ENCODE data around the gene HOXA11.

Gene HOXA11

DNA sequence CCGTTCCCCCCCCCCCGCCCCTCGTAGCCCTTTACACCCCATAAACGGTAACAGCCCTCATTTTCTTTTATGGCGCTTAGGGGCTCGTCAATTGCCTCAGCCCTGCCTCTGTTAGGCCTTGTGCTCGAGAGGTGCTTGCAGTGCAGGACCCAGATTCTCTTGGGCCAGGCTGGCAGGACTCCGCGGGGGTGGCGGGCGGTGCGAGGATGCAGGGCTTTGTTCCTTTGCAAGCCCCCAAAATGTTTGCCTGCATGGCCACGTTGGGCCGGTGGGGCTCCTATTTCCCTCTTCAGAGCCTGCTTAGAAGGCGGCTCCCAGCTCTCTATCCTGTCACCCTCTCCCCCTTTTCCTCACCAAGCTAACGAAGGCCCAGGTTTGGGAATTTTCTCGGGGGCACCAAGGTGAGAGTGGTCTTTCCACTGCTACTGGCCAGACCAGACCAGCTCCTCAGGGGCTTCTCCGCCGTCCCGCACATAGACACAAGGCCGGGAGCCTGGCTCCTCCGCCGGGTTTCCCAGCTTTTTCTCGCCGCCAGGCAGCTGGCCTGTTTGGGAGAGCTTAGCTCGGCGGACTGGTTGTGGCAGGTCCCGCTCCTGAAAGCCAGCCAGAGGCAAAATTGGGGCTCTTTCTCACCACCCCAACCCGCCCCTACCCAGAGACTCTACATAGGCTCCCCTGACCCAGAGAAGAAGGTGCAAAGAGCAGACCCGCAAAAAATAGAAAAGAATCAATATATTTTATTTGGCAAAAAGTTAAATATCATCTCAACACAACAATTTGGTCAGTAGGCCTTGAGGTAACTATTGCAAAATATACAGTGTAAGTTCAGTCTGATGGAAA is 23.1 kb downstream of the HOXA11 start:
- Histone ChIP-seq H3K18ac (ENCODE audit: low read length) (no peak overlapping the region), H2AK5ac (ENCODE audit: low read length) (no peak overlapping the region), H2BK120ac (ENCODE audit: insufficient read depth, low read length, poor library complexity) (no peak overlapping the region), H3K79me2 (ENCODE audit: control insufficient read depth, insufficient read depth, low read length, poor library complexity) (peaks cover 1% of the 10 kb centered on the region), H4K8ac (ENCODE audit: low read depth, low read length) (no peak overlapping the region), H4K91ac (ENCODE audit: low read depth, low read length) (no peak overlapping the region), H4K12ac (ENCODE audit: low read depth, low read length) (no peak overlapping the region), H3K9ac (ENCODE audit: low read length) (no peak overlapping the region), H3K4me3 (ENCODE audit: low read depth, low read length) (no peak overlapping the region), H3K23ac (ENCODE audit: low read length) (no peak overlapping the region), H2BK12ac (ENCODE audit: low read length) (no peak overlapping the region), H3K4ac (ENCODE audit: low read depth, low read length) (no peak overlapping the region), H3K36me3 (ENCODE audit: control insufficient read depth in 1 of 2, insufficient read depth in 2 of 2, low read length in 2 of 2) (no peaks in the 10 kb centered on the region), H2BK5ac (ENCODE audit: low read depth, low read length, poor library complexity) (no peak overlapping the region), H3K79me1 (ENCODE audit: low read length) (no peaks in the 10 kb centered on the region), H3K14ac (ENCODE audit: low read length) (no peak overlapping the region), H3K9me3 (ENCODE audit: insufficient read depth, low read depth, low read length) (peaks cover 49% of the 10 kb centered on the region), H3K4me2 (ENCODE audit: low read length) (no peak overlapping the region), H2AFZ (ENCODE audit: insufficient read depth, low read length, poor library complexity) (no peak overlapping the region), H3K27ac (ENCODE audit: low read depth, low read length) (no peak overlapping the region), H3K27me3 (ENCODE audit: insufficient read depth, low read length) (peaks cover 86% of the 10 kb centered on the region), H3K4me1 (ENCODE audit: control insufficient read depth in 1 of 2, insufficient read depth in 2 of 2, low read length in 2 of 2) (peaks cover 4 to 10% of the 10 kb centered on the region in 2 experiments)
- WGBS (ENCODE audit: extremely low coverage, insufficient coverage, insufficient read length): no CpG with 5 or more reads among the region's 30 CpGs
- DNase-seq: no peak

DNA sequence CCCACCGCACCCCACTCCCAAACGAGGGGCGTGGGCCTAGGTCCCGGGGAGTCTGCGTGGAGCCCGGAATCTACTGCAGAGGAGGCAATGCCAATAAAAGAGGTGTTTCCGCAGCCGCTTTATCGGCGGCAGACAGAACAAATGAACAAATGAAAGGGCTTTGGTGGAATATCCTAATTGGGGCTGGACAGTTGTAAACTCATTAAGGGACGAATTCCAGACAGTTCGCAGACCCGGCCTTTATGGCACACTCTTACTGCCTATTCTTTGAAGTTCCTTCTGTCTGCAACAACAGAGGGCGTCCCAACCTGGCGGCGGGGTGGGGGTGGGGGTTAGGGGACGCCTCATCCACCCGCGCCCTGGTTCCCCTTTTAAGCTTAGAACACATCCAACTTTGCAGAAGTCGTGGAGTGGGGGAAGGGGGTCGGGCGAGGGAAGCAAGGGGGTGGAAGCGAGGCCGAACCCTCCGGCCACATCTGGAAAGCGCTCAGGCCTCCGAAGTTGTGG is 23.8 kb downstream of the HOXA11 start:
- H4K8ac ChIP-seq (ENCODE audit: low read depth, low read length): no peak overlapping the region
- no peaks in the 10 kb centered on the region for H3K36me3 ChIP-seq (ENCODE audit: control insufficient read depth in 1 of 2, insufficient read depth in 2 of 2, low read length in 2 of 2)
- no peak for DNase-seq
- H3K4me3 ChIP-seq (ENCODE audit: low read depth, low read length): no peak overlapping the region
- no peak overlapping the region for H2AFZ ChIP-seq (ENCODE audit: insufficient read depth, low read length, poor library complexity)
- no peak overlapping the region for H3K18ac ChIP-seq (ENCODE audit: low read length)
- H4K91ac ChIP-seq (ENCODE audit: low read depth, low read length): no peak overlapping the region
- no peak overlapping the region for H2BK120ac ChIP-seq (ENCODE audit: insufficient read depth, low read length, poor library complexity)
- no peak overlapping the region for H3K23ac ChIP-seq (ENCODE audit: low read length)
- peak overlapping the region; percentile 87 for H3K4me2 ChIP-seq (ENCODE audit: low read length)
- no peak overlapping the region for H2BK12ac ChIP-seq (ENCODE audit: low read length)
- H4K12ac ChIP-seq (ENCODE audit: low read depth, low read length): no peak overlapping the region
- H3K27me3 ChIP-seq (ENCODE audit: insufficient read depth, low read length): peaks cover 86% of the 10 kb centered on the region
- H3K9ac ChIP-seq (ENCODE audit: low read length): no peak overlapping the region
- H2BK5ac ChIP-seq (ENCODE audit: low read depth, low read length, poor library complexity): no peak overlapping the region
- no peak overlapping the region for H3K14ac ChIP-seq (ENCODE audit: low read length)
- peaks cover 50% of the 10 kb centered on the region for H3K9me3 ChIP-seq (ENCODE audit: insufficient read depth, low read depth, low read length)
- peaks cover 4 to 10% of the 10 kb centered on the region in 2 experiments for H3K4me1 ChIP-seq (ENCODE audit: control insufficient read depth in 1 of 2, insufficient read depth in 2 of 2, low read length in 2 of 2)
- H3K27ac ChIP-seq (ENCODE audit: low read depth, low read length): no peak overlapping the region
- H2AK5ac ChIP-seq (ENCODE audit: low read length): no peak overlapping the region
- H3K4ac ChIP-seq (ENCODE audit: low read depth, low read length): no peak overlapping the region
- H3K79me1 ChIP-seq (ENCODE audit: low read length): no peaks in the 10 kb centered on the region
- peaks cover 1% of the 10 kb centered on the region for H3K79me2 ChIP-seq (ENCODE audit: control insufficient read depth, insufficient read depth, low read length, poor library complexity)
- WGBS (ENCODE audit: extremely low coverage, insufficient coverage, insufficient read length): no CpG with 5 or more reads among the region's 27 CpGs

DNA sequence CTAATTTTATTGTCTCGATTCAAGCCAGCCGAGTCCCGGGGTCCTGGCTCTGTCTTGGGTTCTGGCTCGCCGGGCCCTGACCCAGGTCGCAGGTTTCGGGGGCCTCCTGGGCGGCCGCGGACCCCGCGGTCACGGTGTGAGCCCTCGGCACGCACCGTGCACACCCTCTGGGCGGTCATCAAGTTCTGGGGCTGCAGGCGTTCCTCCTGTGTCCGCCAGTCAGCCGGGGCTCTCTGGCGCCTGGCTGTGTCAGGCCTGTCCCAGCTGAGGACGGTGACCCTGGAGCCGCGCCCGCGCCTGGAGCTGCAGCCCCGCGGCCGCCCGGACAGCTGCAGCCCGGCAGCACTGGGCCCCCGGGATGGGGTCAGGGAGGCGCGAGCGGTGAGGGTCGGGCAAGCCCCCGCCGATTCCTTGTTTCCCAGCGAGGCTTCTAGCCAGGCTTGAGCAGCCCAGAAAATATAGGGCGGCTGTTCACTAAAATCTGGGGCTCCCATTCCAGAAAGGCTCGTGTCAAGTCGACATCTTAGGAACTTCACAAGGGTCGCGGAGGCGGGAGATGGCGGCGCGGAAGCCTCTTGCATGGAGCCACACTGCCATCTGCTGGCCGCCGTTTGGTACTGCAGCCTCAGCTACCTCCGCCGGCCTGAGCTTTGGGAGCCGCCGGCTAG is 24.4 kb downstream of the HOXA11 start:
- peaks cover 48% of the 10 kb centered on the region for H3K9me3 ChIP-seq (ENCODE audit: insufficient read depth, low read depth, low read length)
- H3K36me3 ChIP-seq (ENCODE audit: control insufficient read depth in 1 of 2, insufficient read depth in 2 of 2, low read length in 2 of 2): no peaks in the 10 kb centered on the region
- peak overlapping the region; percentile 93 for H2AFZ ChIP-seq (ENCODE audit: insufficient read depth, low read length, poor library complexity)
- H4K91ac ChIP-seq (ENCODE audit: low read depth, low read length): no peak overlapping the region
- H3K27ac ChIP-seq (ENCODE audit: low read depth, low read length): no peak overlapping the region
- no peak overlapping the region for H3K23ac ChIP-seq (ENCODE audit: low read length)
- H3K4ac ChIP-seq (ENCODE audit: low read depth, low read length): no peak overlapping the region
- H3K4me3 ChIP-seq (ENCODE audit: low read depth, low read length): peak overlapping the region; percentile 21
- H3K18ac ChIP-seq (ENCODE audit: low read length): no peak overlapping the region
- no peak overlapping the region for H3K9ac ChIP-seq (ENCODE audit: low read length)
- peak overlapping the region; percentile 47 for H4K8ac ChIP-seq (ENCODE audit: low read depth, low read length)
- H3K14ac ChIP-seq (ENCODE audit: low read length): no peak overlapping the region
- peaks cover 4 to 12% of the 10 kb centered on the region in 2 experiments for H3K4me1 ChIP-seq (ENCODE audit: control insufficient read depth in 1 of 2, insufficient read depth in 2 of 2, low read length in 2 of 2)
- no CpG with 5 or more reads among the region's 54 CpGs for WGBS (ENCODE audit: extremely low coverage, insufficient coverage, insufficient read length)
- H3K79me2 ChIP-seq (ENCODE audit: control insufficient read depth, insufficient read depth, low read length, poor library complexity): peaks cover 1% of the 10 kb centered on the region
- H2AK5ac ChIP-seq (ENCODE audit: low read length): no peak overlapping the region
- peak overlapping the region; percentile 16 for H2BK5ac ChIP-seq (ENCODE audit: low read depth, low read length, poor library complexity)
- H2BK120ac ChIP-seq (ENCODE audit: insufficient read depth, low read length, poor library complexity): no peak overlapping the region
- no peak overlapping the region for H2BK12ac ChIP-seq (ENCODE audit: low read length)
- H3K79me1 ChIP-seq (ENCODE audit: low read length): no peaks in the 10 kb centered on the region
- peak overlapping the region; percentile 7 for H4K12ac ChIP-seq (ENCODE audit: low read depth, low read length)
- DNase-seq: peak; percentile 67 to 87
- peaks cover 86% of the 10 kb centered on the region for H3K27me3 ChIP-seq (ENCODE audit: insufficient read depth, low read length)
- H3K4me2 ChIP-seq (ENCODE audit: low read length): peak overlapping the region; percentile 87

DNA sequence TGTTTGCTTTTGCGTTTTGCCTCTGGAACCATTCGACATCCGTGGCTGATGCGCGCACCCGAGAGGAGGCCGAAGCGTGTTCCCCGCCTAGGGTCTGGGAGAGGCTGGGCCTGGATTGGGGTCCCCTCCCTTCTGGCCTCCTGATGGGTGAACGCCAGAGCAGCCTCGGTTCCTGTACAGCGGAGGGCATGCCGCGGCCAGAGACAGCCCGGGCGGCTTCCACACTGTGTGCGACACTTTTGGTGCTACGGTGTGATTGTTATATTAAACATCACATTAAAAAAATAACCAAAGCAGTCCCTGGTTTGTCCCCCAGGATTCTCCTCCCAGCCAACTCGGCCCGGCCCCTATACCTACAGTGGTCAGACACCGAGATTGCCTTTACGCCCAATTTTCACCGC is 24.9 kb downstream of the HOXA11 start:
- H2BK5ac ChIP-seq (ENCODE audit: low read depth, low read length, poor library complexity): no peak overlapping the region
- WGBS (ENCODE audit: extremely low coverage, insufficient coverage, insufficient read length): no CpG with 5 or more reads among the region's 23 CpGs

More for the DNA sequence above, 24.9 kb downstream of the HOXA11 start:
- H3K18ac ChIP-seq (ENCODE audit: low read length): no peak overlapping the region
- no peak overlapping the region for H2BK120ac ChIP-seq (ENCODE audit: insufficient read depth, low read length, poor library complexity)
- H2AK5ac ChIP-seq (ENCODE audit: low read length): no peak overlapping the region
- peaks cover 49% of the 10 kb centered on the region for H3K9me3 ChIP-seq (ENCODE audit: insufficient read depth, low read depth, low read length)
- H3K4me2 ChIP-seq (ENCODE audit: low read length): peak overlapping the region; percentile 87
- no peak overlapping the region for H4K12ac ChIP-seq (ENCODE audit: low read depth, low read length)
- no peaks in the 10 kb centered on the region for H3K36me3 ChIP-seq (ENCODE audit: control insufficient read depth in 1 of 2, insufficient read depth in 2 of 2, low read length in 2 of 2)
- DNase-seq: no peak
- H4K8ac ChIP-seq (ENCODE audit: low read depth, low read length): no peak overlapping the region
- peaks cover 4 to 12% of the 10 kb centered on the region in 2 experiments for H3K4me1 ChIP-seq (ENCODE audit: control insufficient read depth in 1 of 2, insufficient read depth in 2 of 2, low read length in 2 of 2)
- H3K27ac ChIP-seq (ENCODE audit: low read depth, low read length): no peak overlapping the region
- no peak overlapping the region for H3K9ac ChIP-seq (ENCODE audit: low read length)
- peaks cover 86% of the 10 kb centered on the region for H3K27me3 ChIP-seq (ENCODE audit: insufficient read depth, low read length)
- no peaks in the 10 kb centered on the region for H3K79me1 ChIP-seq (ENCODE audit: low read length)
- peaks cover 1% of the 10 kb centered on the region for H3K79me2 ChIP-seq (ENCODE audit: control insufficient read depth, insufficient read depth, low read length, poor library complexity)
- H3K4ac ChIP-seq (ENCODE audit: low read depth, low read length): no peak overlapping the region
- no peak overlapping the region for H2AFZ ChIP-seq (ENCODE audit: insufficient read depth, low read length, poor library complexity)
- no peak overlapping the region for H3K23ac ChIP-seq (ENCODE audit: low read length)
- no peak overlapping the region for H3K14ac ChIP-seq (ENCODE audit: low read length)
- H4K91ac ChIP-seq (ENCODE audit: low read depth, low read length): no peak overlapping the region
- no peak overlapping the region for H3K4me3 ChIP-seq (ENCODE audit: low read depth, low read length)
- no peak overlapping the region for H2BK12ac ChIP-seq (ENCODE audit: low read length)

All from trophoblast cell (in vitro differentiated cells and primary cell).